Activated CD4-positive, alpha-beta T cell treated with anti-CD3 and anti-CD28 coated beads, Interleukin-2, amount 50 U/mL, for 4 hours (primary cell): ENCODE measurements around the gene SIM1.

ENCODE experiments used
- DNase-seq, 2 experiments: peaks; one replicate each; pipeline ENCODE4 v3.0.0-alpha.2; 2020

SIM1 gene

GRCh38 chr6:100470422-100471120, 5.8 kb upstream of the SIM1 start:
- DNase-seq, result no peak

- DNase-seq, result no peak
Measured at GRCh38 chr6:100469101-100469859, 4.6 kb upstream of the SIM1 start.

GRCh38 chr6:100468016-100468622, 3.4 kb upstream of the SIM1 start:
- DNase-seq, result no peak

- DNase-seq, result no peak
Measured at GRCh38 chr6:100467129-100468015, 2.7 kb upstream of the SIM1 start.

- no peak for DNase-seq
Measured at GRCh38 chr6:100466410-100467128, 1.8 kb upstream of the SIM1 start.

GRCh38 chr6:100465701-100466409, 1.1 kb upstream of the SIM1 start:
- no peak for DNase-seq

GRCh38 chr6:100464162-100464851, 414 bp downstream of the SIM1 start:
- no peak for DNase-seq

- no peak for DNase-seq
Measured at GRCh38 chr6:100463630-100464161, 1.0 kb downstream of the SIM1 start.

GRCh38 chr6:100462706-100463629, 1.8 kb downstream of the SIM1 start:
- no peak for DNase-seq

GRCh38 chr6:100461917-100462705, 2.6 kb downstream of the SIM1 start:
- DNase-seq, result no peak

GRCh38 chr6:100461278-100461916, 3.3 kb downstream of the SIM1 start:
- DNase-seq, result no peak

GRCh38 chr6:100460650-100461204, 4.0 kb downstream of the SIM1 start:
- DNase-seq, result no peak

GRCh38 chr6:100459592-100460184, 5.0 kb downstream of the SIM1 start:
- no peak for DNase-seq

GRCh38 chr6:100458841-100459591, 5.7 kb downstream of the SIM1 start:
- DNase-seq, result no peak

GRCh38 chr6:100457311-100457990, 7.3 kb downstream of the SIM1 start:
- no peak for DNase-seq

GRCh38 chr6:100456908-100457235, 7.8 kb downstream of the SIM1 start:
- no peak for DNase-seq
